HG03442 (cell line): ENCODE data around the gene PSMB3.

Experiments used
- ATAC-seq: cut with Tn5 transposase; IDR thresholded peaks from one replicate; pipeline ENCODE4 v1.9.1; 2021; ENCODE audit warnings: mild to moderate bottlenecking, moderate library complexity; ENCODE audit not compliant: unreplicated experiment

PSMB3 gene

GRCh38 chr17:38752308-38753070 is at the start of gene PSMB3:
PSMB3 (plus strand) TSS chr17:38752741; CDS start chr17:38752827, 86 bp downstream.
- ATAC-seq = peak; percentile 80

GRCh38 chr17:38702916-38703741 is 49.4 kb upstream of the PSMB3 start:
- ATAC-seq = no peak

- no peak for ATAC-seq
These were observed 48.6 kb upstream of the PSMB3 start for GRCh38 chr17:38703742-38704605.

GRCh38 chr17:38704606-38705522 is 47.7 kb upstream of the PSMB3 start, which contains the start of gene MLLT6:
MLLT6 (plus strand) TSS chr17:38705273; CDS start chr17:38705633, 360 bp downstream.
- ATAC-seq = no peak

GRCh38 chr17:38705523-38705802 is 47.1 kb upstream of the PSMB3 start:
- ATAC-seq = no peak

- no peak for ATAC-seq
These were observed 46.6 kb upstream of the PSMB3 start for GRCh38 chr17:38705803-38706504.

GRCh38 chr17:38706505-38707216 is 45.9 kb upstream of the PSMB3 start:
- ATAC-seq = no peak

- no peak for ATAC-seq
These were observed 44.7 kb upstream of the PSMB3 start for GRCh38 chr17:38707678-38708351.

- ATAC-seq = no peak
These were observed 43.3 kb upstream of the PSMB3 start for GRCh38 chr17:38709104-38709820.

GRCh38 chr17:38709864-38710603 is 42.5 kb upstream of the PSMB3 start:
- no peak for ATAC-seq

- no peak for ATAC-seq
These were observed 42.0 kb upstream of the PSMB3 start for GRCh38 chr17:38710604-38710962.

GRCh38 chr17:38710985-38711384 is 41.6 kb upstream of the PSMB3 start:
- no peak for ATAC-seq

GRCh38 chr17:38711792-38712571 is 40.6 kb upstream of the PSMB3 start:
- ATAC-seq = no peak

GRCh38 chr17:38712593-38712992 is 39.9 kb upstream of the PSMB3 start:
- no peak for ATAC-seq

GRCh38 chr17:38713456-38714075 is 39.0 kb upstream of the PSMB3 start:
- ATAC-seq = no peak
